GM21737 (cell line): ENCODE results near the gene FAM168A.

ENCODE experiments used
- ATAC-seq: cut with Tn5 transposase; IDR thresholded peaks from one replicate; pipeline ENCODE4 v1.9.1; 2021; ENCODE audit warnings: mild to moderate bottlenecking, moderate library complexity; ENCODE audit not compliant: unreplicated experiment

FAM168A gene

DNA sequence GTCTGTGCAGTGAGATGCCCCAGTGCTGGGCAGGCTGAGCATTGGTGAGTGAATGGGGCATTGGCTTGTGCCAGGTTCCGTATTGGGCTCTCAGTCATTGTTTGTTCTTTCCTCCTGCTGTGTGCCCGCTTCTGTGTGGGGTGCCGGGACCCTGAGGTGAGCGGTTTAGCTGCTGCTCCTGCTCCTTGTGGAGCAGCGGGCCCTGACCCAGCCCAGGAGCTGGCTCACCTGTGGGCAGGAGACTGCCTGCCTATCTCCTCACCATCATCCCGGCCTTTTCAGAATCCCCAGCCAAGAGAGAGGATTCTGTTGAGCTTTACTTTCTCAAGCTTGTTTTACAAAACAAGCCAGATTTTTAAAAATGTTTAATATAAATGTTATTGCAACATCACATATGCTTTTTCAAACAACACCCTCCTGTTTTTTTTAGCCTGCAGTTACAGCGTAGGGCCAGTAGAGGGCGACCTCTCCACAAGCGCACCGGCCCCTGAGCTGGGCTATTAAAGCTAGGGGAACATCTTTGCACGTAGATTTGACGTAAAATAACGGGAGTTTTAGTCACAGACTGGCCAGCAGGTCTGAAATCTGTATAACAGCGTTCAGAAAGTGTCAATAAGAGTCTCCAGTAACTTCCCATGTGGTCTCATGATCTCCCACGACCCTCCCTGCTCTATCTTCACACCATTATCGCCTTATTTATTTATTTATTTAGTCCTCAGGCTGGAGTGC, 246.8 kb downstream of the FAM168A start:
- no peak for ATAC-seq
